Hepatocyte (in vitro differentiated cells): ENCODE data around the gene KERA. TPM values are rescaled to one million over a fixed set of nuclear protein-coding genes. Genes with fewer than 3 reads are reported as not detected.

Source experiments
- DNase-seq: peaks from one replicate; pipeline ENCODE4 v3.0.0-alpha.2; 2016; ENCODE audit warnings: low spot score
- H2AFZ ChIP-seq: fragments of 200-600 bp; sonication (generic); 2 replicates; pipeline ENCODE4 v1.6.0; 2016; ENCODE audit warnings: antibody characterized with exemption, mild to moderate bottlenecking
- H3K27ac ChIP-seq: fragments of 200-600 bp; sonication (generic); 2 replicates; pipeline ENCODE4 v1.5.1; 2016; ENCODE audit warnings: mild to moderate bottlenecking
- H3K27me3 ChIP-seq: fragments of 200-600 bp; sonication (generic); 2 replicates; pipeline ENCODE4 v1.6.1; 2016
- H3K36me3 ChIP-seq: fragments of 200-600 bp; sonication (generic); replicated peaks from 2 replicates; pipeline ENCODE4 v1.5.1; 2016; ENCODE audit warnings: low read depth; ENCODE audit not compliant: insufficient read depth
- H3K4me1 ChIP-seq: fragments of 200-600 bp; sonication (generic); 2 replicates; pipeline ENCODE4 v1.5.1; 2016; ENCODE audit warnings: mild to moderate bottlenecking, moderate library complexity; ENCODE audit not compliant: insufficient read depth
- H3K4me2 ChIP-seq: fragments of 200-600 bp; sonication (generic); 2 replicates; pipeline ENCODE4 v1.6.0; 2016
- H3K4me3 ChIP-seq: fragments of 200-600 bp; sonication (generic); 2 replicates; pipeline ENCODE4 v1.5.1; 2016; ENCODE audit warnings: mild to moderate bottlenecking
- H3K79me2 ChIP-seq: fragments of 200-600 bp; sonication (generic); 2 replicates; pipeline ENCODE4 v1.6.0; 2017; ENCODE audit warnings: mild to moderate bottlenecking
- H3K9me2 ChIP-seq: fragments of 200-600 bp; sonication (generic); replicated peaks from 2 replicates; pipeline ENCODE4 v1.6.0; 2017; ENCODE audit warnings: mild to moderate bottlenecking; ENCODE audit not compliant: insufficient read depth
- H3K9me3 ChIP-seq: fragments of 200-600 bp; sonication (generic); 2 replicates; pipeline ENCODE4 v1.5.1; 2016; ENCODE audit warnings: low read depth, mild to moderate bottlenecking
- H4K20me1 ChIP-seq: fragments of 200-600 bp; sonication (generic); 2 replicates; pipeline ENCODE4 v1.6.0; 2016; ENCODE audit warnings: mild to moderate bottlenecking; ENCODE audit not compliant: insufficient read depth, poor library complexity, severe bottlenecking
- CTCF ChIP-seq: fragments of 200-600 bp; sonication (generic); IDR thresholded peaks from 2 replicates; pipeline ENCODE4 v1.5.1; 2016; ENCODE audit warnings: antibody characterized with exemption, mild to moderate bottlenecking; ENCODE audit not compliant: poor library complexity
- EZH2 ChIP-seq: fragments of 200-600 bp; sonication (generic); IDR thresholded peaks from 2 replicates; pipeline ENCODE4 v1.6.1; 2016; ENCODE audit warnings: antibody characterized with exemption, mild to moderate bottlenecking, borderline replicate concordance
- EZH2phosphoT487 ChIP-seq: fragments of 200-600 bp; sonication (generic); IDR thresholded peaks from one replicate; pipeline ENCODE4 v1.6.1; 2018; ENCODE audit warnings: antibody characterized with exemption, mild to moderate bottlenecking, low read depth, moderate library complexity; ENCODE audit not compliant: unreplicated experiment, severe bottlenecking
- WGBS: methylation state at CpG from one replicate; pipeline ENCODE4 v1.1.6; 2016; ENCODE audit warnings: low lambda C conversion rate; ENCODE audit errors: missing lambda C conversion rate; 5-methylcytosine and 5-hydroxymethylcytosine counted together
- polyA plus RNA-seq: library from polyadenylated mRNA; unstranded; fragments of >200 nt; fragmentation: Nextera tagmentation; extraction: Ambion mirVana; gene quantifications from 2 replicates; pipeline ENCODE4 v1.2.1, GENCODE V29; 2016
- total RNA-seq: library from RNA; depleted of rRNA; stranded (reverse); fragments of >200 nt; gene quantifications from 2 replicates; pipeline ENCODE4 v1.2.3, GENCODE V29; 2014

The KERA gene
- total and polyA plus RNA-seq, 2 experiments from 2014 or later = 0.10 to 0.97 TPM

- H2AFZ ChIP-seq = no peak overlapping the region
- no peaks in the 10 kb centered on the region for H3K9me3 ChIP-seq
- H3K27me3 ChIP-seq = no peaks in the 10 kb centered on the region
- H3K36me3 ChIP-seq = no peaks in the 10 kb centered on the region
- H3K4me2 ChIP-seq = no peak overlapping the region
- H3K27ac ChIP-seq = no peak overlapping the region
- DNase-seq = no peak
- H3K79me2 ChIP-seq = no peaks in the 10 kb centered on the region
- no peak overlapping the region for H3K4me3 ChIP-seq
- H3K4me1 ChIP-seq = no peaks in the 10 kb centered on the region
- no peak for TF ChIP-seq CTCF
- no peak for TF ChIP-seq EZH2
- TF ChIP-seq EZH2phosphoT487 = no peak
- H3K9me2 ChIP-seq = no peaks in the 10 kb centered on the region
- H4K20me1 ChIP-seq = no peaks in the 10 kb centered on the region
Observed at GRCh38 chr12:91003737-91004136, 54.1 kb downstream of the KERA start.

- Histone ChIP-seq H3K36me3 (no peaks in the 10 kb centered on the region), H3K4me1 (no peaks in the 10 kb centered on the region), H3K27ac (no peak overlapping the region), H4K20me1 (no peaks in the 10 kb centered on the region), H3K4me3 (no peak overlapping the region), H3K79me2 (no peaks in the 10 kb centered on the region), H3K9me3 (no peaks in the 10 kb centered on the region), H3K9me2 (no peaks in the 10 kb centered on the region), H2AFZ (no peak overlapping the region), H3K4me2 (no peak overlapping the region), H3K27me3 (no peaks in the 10 kb centered on the region)
- DNase-seq = no peak
- 81% methylated on average over 1 of the region's 1 CpG for WGBS
- TF ChIP-seq EZH2 (no peak), CTCF (no peak)
Observed at GRCh38 chr12:91001306-91001705, 56.5 kb downstream of the KERA start.

Other genes with a start within 250 kb of the KERA start
- gene CCER1, start 102.8 kb downstream of the KERA start, total RNA-seq = not detected in 2 replicates
- not detected in 2 replicates for gene CCER1, start 102.8 kb downstream of the KERA start, polyA plus RNA-seq
- 0.27 and 0.92 TPM in 2 replicates for gene EPYC, start 53.1 kb downstream of the KERA start, total RNA-seq
- 0.40 and 0.55 TPM in 2 replicates for gene EPYC, start 53.1 kb downstream of the KERA start, polyA plus RNA-seq
- 1,782 and 2,030 TPM in 2 replicates for gene LUM, start 53.5 kb upstream of the KERA start, total RNA-seq
- 1,853 and 2,098 TPM in 2 replicates for gene LUM, start 53.5 kb upstream of the KERA start, polyA plus RNA-seq
- gene DCN, start 124.8 kb upstream of the KERA start, total RNA-seq = 1,789 and 1,996 TPM in 2 replicates
- gene DCN, start 124.8 kb upstream of the KERA start, polyA plus RNA-seq = 2,382 and 2,576 TPM in 2 replicates